ENCODE data around the gene PLA2G12B. TPM values are rescaled to one million over a fixed set of nuclear protein-coding genes. Genes with fewer than 3 reads are reported as not detected.

PLA2G12B gene
- total RNA-seq, 2 donors from 2014 or later: not detected

DNA sequence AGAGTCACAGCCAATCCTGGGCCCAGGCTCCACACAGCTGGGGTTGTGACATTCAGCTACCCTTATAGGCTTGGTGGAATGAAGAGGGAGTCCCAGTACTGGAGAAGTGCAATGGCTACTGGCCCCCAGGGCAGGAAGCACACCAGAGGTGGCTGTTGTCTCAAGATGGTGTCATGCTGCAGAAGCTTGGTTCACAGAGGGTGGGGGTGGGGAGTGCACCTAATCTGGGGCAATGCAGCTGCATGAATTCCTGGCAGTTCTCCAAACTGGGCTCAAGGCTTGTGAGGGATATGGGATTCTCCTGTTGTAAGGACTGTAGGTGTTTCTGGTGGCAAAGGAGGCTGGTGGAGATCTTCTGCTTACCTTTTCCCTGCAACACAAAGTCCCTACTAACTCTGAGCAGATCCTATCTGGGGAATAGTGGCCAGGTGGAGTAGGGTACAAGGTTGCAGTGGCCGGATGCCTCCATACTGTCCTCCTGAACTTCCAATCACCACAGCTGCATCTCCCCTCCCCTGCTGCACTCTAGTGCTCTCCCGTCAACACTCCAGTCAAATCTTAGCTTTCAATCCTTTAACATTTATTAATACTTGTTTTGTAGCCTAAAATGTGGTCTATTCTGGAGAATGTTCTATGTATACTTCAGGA, 27.4 kb upstream of the PLA2G12B start:
- Histone ChIP-seq H3K9me3 (peaks cover 25% of the 10 kb centered on the region), H3K36me3 (no peaks in the 10 kb centered on the region), H3K27ac (no peak overlapping the region), H3K4me1 (ENCODE audit: control insufficient read depth in 1 of 2, low read depth in 2 of 2) (no peaks in the 10 kb centered on the region), H3K27me3 (replicated peaks; ENCODE audit: insufficient read depth) (no peaks in the 10 kb centered on the region), H3K4me3 (no peak overlapping the region)
- TF ChIP-seq, protein P1, sequence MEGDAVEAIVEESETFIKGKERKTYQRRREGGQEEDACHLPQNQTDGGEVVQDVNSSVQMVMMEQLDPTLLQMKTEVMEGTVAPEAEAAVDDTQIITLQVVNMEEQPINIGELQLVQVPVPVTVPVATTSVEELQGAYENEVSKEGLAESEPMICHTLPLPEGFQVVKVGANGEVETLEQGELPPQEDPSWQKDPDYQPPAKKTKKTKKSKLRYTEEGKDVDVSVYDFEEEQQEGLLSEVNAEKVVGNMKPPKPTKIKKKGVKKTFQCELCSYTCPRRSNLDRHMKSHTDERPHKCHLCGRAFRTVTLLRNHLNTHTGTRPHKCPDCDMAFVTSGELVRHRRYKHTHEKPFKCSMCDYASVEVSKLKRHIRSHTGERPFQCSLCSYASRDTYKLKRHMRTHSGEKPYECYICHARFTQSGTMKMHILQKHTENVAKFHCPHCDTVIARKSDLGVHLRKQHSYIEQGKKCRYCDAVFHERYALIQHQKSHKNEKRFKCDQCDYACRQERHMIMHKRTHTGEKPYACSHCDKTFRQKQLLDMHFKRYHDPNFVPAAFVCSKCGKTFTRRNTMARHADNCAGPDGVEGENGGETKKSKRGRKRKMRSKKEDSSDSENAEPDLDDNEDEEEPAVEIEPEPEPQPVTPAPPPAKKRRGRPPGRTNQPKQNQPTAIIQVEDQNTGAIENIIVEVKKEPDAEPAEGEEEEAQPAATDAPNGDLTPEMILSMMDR (IDR thresholded peaks at IDR 0.05): no peak
- no peak for ATAC-seq (ENCODE audit: insufficient number of reproducible peaks, low FRiP score, low read depth)
- DNase-seq (ENCODE audit: low spot score): no peak

DNA sequence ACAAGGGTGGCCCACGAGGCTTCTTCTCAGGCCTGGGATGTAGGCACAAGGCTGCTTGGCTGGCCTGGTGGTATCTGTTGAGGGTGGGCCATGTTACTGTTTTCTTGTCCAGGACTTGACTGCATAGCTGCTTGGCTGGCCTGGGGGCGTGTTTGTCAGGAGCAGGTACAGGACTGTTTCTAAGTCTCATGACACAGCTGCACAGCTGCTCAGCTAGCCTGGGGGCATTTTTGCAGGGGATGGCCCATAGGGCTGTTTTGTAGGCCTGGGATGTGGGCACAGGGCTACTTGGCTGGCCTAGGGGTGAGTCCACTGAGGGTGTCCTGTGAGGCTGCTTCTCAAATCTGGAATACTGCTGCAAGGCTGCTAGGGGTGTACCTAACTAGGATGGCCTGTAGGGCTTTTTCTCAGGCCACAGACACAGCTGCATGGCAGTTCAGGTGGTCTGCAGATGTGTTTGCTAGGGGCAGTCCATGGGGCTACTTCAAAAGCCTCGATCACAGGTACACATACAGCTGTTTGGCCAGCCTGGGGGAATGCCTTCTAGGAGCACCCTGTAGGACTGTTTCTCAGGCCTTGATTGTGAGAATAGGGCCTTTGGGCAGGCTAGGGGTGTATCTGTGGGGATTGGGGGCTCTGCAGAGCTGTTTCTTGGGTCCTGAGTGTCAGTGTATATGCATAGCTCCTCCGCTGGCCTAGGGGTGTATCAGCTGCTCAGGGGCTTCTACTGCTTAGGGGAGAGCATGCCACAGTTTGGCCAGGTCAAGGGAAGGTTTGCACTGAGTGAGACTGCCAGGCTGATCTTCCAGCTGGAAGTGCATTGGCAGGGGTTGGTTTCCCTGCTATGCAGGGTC, 26.6 kb upstream of the PLA2G12B start:
- H3K27ac ChIP-seq: no peak overlapping the region
- no peaks in the 10 kb centered on the region for H3K4me1 ChIP-seq (ENCODE audit: control insufficient read depth in 1 of 2, low read depth in 2 of 2)
- TF ChIP-seq, protein P1 (IDR thresholded peaks at IDR 0.05): no peak
- H3K36me3 ChIP-seq: no peaks in the 10 kb centered on the region
- ATAC-seq (ENCODE audit: insufficient number of reproducible peaks, low FRiP score, low read depth): no peak
- peaks cover 30% of the 10 kb centered on the region for H3K9me3 ChIP-seq
- H3K27me3 ChIP-seq (replicated peaks; ENCODE audit: insufficient read depth): no peaks in the 10 kb centered on the region
- no peak for DNase-seq (ENCODE audit: low spot score)
- H3K4me3 ChIP-seq: no peak overlapping the region

DNA sequence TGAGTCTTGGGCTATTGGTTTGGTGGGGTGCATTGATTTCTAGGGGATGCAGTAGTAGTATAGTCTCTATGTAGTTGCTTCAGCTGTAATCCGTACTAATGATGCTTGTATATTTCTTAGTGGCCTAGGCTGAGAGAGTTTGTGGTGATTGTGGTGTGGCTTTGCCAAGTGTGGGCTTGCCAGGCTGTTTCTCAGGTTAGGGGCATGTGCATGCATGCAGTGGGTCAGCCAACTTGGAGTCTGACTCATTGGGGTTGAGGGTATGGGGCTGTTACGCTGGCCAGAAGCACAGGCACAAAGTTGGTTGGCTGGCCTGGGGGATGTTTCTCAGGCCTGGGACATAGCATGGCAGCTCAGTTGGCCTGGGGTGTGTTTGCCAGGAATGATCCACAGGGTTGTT, 25.7 kb upstream of the PLA2G12B start:
- peaks cover 34% of the 10 kb centered on the region for H3K9me3 ChIP-seq
- no peak for ATAC-seq (ENCODE audit: insufficient number of reproducible peaks, low FRiP score, low read depth)

DNA sequence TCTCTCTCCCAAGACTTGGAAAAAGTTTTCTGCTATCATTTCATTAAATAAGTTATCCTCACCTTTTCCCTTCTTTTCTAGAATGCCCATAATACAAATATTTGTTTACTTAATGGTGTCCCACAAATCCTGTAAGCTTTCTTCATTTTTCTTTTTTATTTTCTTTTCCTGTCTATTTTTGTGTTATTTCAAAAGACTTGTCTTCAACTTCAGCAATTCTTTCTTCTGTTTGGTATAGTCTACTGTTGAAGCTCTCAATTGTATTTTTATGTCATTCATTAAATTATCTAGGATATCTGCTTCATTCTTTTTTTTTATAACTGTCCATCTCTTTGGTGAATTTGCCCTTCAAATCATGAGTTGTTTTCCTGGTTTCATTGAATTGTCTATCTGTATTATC, 25.1 kb upstream of the PLA2G12B start:
- no peaks in the 10 kb centered on the region for H3K36me3 ChIP-seq
- no peak overlapping the region for H3K4me3 ChIP-seq
- H3K4me1 ChIP-seq (ENCODE audit: control insufficient read depth in 1 of 2, low read depth in 2 of 2): no peaks in the 10 kb centered on the region
- ATAC-seq (ENCODE audit: insufficient number of reproducible peaks, low FRiP score, low read depth): no peak
- no peak for DNase-seq (ENCODE audit: low spot score)
- TF ChIP-seq, protein P1 (IDR thresholded peaks at IDR 0.05): no peak
- peaks cover 38% of the 10 kb centered on the region for H3K9me3 ChIP-seq
- H3K27ac ChIP-seq: no peak overlapping the region
- no peaks in the 10 kb centered on the region for H3K27me3 ChIP-seq (replicated peaks; ENCODE audit: insufficient read depth)

More for the DNA sequence above, 25.7 kb upstream of the PLA2G12B start:
- no peak for DNase-seq (ENCODE audit: low spot score)
- Histone ChIP-seq H3K4me1 (ENCODE audit: control insufficient read depth in 1 of 2, low read depth in 2 of 2) (no peaks in the 10 kb centered on the region), H3K27me3 (replicated peaks; ENCODE audit: insufficient read depth) (no peaks in the 10 kb centered on the region), H3K36me3 (no peaks in the 10 kb centered on the region), H3K4me3 (no peak overlapping the region), H3K27ac (no peak overlapping the region)
- TF ChIP-seq, protein P1 (IDR thresholded peaks at IDR 0.05): no peak

DNA sequence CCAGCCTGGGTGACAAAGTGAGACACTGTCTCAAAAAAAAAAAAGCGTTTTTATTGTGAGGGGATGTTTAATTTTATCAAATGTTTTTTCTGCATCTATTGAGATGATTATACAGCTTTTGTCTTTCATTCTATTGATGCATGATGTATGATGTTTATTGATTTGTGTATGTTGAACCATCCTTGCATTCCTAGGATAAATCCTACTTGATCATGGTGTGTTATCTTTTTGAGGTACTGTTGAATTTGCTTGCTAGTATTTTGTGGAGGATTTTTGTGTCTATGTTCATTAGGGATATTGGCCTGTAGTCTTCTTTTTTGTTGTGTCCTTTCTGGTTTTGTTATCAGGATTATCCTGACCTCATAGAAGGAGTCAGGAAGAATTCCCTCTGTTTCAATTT, 22.3 kb upstream of the PLA2G12B start:
- peaks cover 38% of the 10 kb centered on the region for H3K9me3 ChIP-seq
- H3K27me3 ChIP-seq (replicated peaks; ENCODE audit: insufficient read depth): no peaks in the 10 kb centered on the region
- no peak overlapping the region for H3K4me3 ChIP-seq
- no peak overlapping the region for H3K27ac ChIP-seq
- ATAC-seq (ENCODE audit: insufficient number of reproducible peaks, low FRiP score, low read depth): no peak
- DNase-seq (ENCODE audit: low spot score): no peak
- H3K4me1 ChIP-seq (ENCODE audit: control insufficient read depth in 1 of 2, low read depth in 2 of 2): no peaks in the 10 kb centered on the region
- TF ChIP-seq, protein P1 (IDR thresholded peaks at IDR 0.05): no peak
- no peaks in the 10 kb centered on the region for H3K36me3 ChIP-seq

Data from thoracic aorta (tissue), 2 donors.